Measurements from ENCODE around the gene CEL.

The CEL gene

GRCh38 chr9:133113163-133113948 is 51.6 kb downstream of the CEL start:
- CTCF ChIA-PET: interaction anchor here (1.0 to 20.8 kb wide), 6 partner anchors 11 to 71 kb away, joined by 3 to 473 read pairs (median 6); no protein-coding TSS in a partner anchor
- TF ChIP-seq CTCF (IDR thresholded peaks at IDR 0.05; ENCODE audit: control extremely low read depth, extremely low read depth, low read depth, missing control alignments): no peak
- no peak for DNase-seq (ENCODE audit: extremely low spot score)
- POLR2A ChIA-PET: interaction anchor here (1.6 kb wide), 1 partner anchor 31 kb away, joined by 3 read pairs; no protein-coding TSS in a partner anchor

- no peak for TF ChIP-seq CTCF (IDR thresholded peaks at IDR 0.05; ENCODE audit: control extremely low read depth, extremely low read depth, low read depth, missing control alignments)
- CTCF ChIA-PET: interaction anchor here (1.0 to 20.8 kb wide), 8 partner anchors 8 to 72 kb away, joined by 3 to 473 read pairs (median 4); no protein-coding TSS in a partner anchor
- no peak for DNase-seq (ENCODE audit: extremely low spot score)
- POLR2A ChIA-PET: interaction anchor here (0.6 to 1.8 kb wide), 4 partner anchors 24 to 35 kb away, joined by 3 to 9 read pairs (median 5); no protein-coding TSS in a partner anchor
These were observed 52.4 kb downstream of the CEL start for GRCh38 chr9:133113949-133114885.

- POLR2A ChIA-PET: interaction anchor here (1.1 to 1.8 kb wide), 4 partner anchors 18 to 34 kb away, joined by 3 to 8 read pairs (median 6); no protein-coding TSS in a partner anchor
- CTCF ChIA-PET: interaction anchor here (0.8 to 20.8 kb wide), 11 partner anchors 9 to 93 kb away, joined by 3 to 473 read pairs (median 3); no protein-coding TSS in a partner anchor
These were observed 53.3 kb downstream of the CEL start for GRCh38 chr9:133114886-133115603.

GRCh38 chr9:133115604-133116345 is 54.0 kb downstream of the CEL start:
- ChIA-PET POLR2A (interaction anchor here (0.5 to 1.8 kb wide), 5 partner anchors 14 to 50 kb away, joined by 3 to 8 read pairs (median 4); no protein-coding TSS in a partner anchor), CTCF (interaction anchor here (0.8 to 20.8 kb wide), 11 partner anchors 10 to 93 kb away, joined by 3 to 473 read pairs (median 3); no protein-coding TSS in a partner anchor)
- no peak for TF ChIP-seq CTCF (IDR thresholded peaks at IDR 0.05; ENCODE audit: control extremely low read depth, extremely low read depth, low read depth, missing control alignments)
- DNase-seq (ENCODE audit: extremely low spot score): peak; percentile 92

More at GRCh38 chr9:133114886-133115603, 53.3 kb downstream of the CEL start:
- no peak for TF ChIP-seq CTCF (IDR thresholded peaks at IDR 0.05; ENCODE audit: control extremely low read depth, extremely low read depth, low read depth, missing control alignments)
- DNase-seq (ENCODE audit: extremely low spot score): no peak

GRCh38 chr9:133116346-133117231 is 54.8 kb downstream of the CEL start:
- DNase-seq (ENCODE audit: extremely low spot score): no peak
- TF ChIP-seq CTCF (IDR thresholded peaks at IDR 0.05; ENCODE audit: control extremely low read depth, extremely low read depth, low read depth, missing control alignments): no peak
- ChIA-PET POLR2A (interaction anchor here (0.5 to 1.2 kb wide), 6 partner anchors 10 to 51 kb away, joined by 3 to 8 read pairs (median 3); no protein-coding TSS in a partner anchor), CTCF (interaction anchor here (1.1 to 20.8 kb wide), 8 partner anchors 14 to 94 kb away, joined by 3 to 473 read pairs (median 4); no protein-coding TSS in a partner anchor)

Measured in GM10248 (cell line).